ENCODE data around the gene SUPT6H. TPM values are rescaled to one million over a fixed set of nuclear protein-coding genes. Genes with fewer than 3 reads are reported as not detected.
A peak's percentile ranks its signal among the peaks of the same experiment; 100 is the strongest.

The SUPT6H gene
- total RNA-seq: 63.5 to 81.5 TPM (median 63.9 TPM) in 3 replicates
- long read RNA-seq, full-length matches to known transcripts: 51 of 77 reads
- long read RNA-seq, partial matches to known transcripts: 16 of 77 reads
- long read RNA-seq, other reads (novel, unspliced or antisense): 10 of 77 reads

- Mint-ChIP-seq H3K27ac (ENCODE audit: unreplicated experiment) (peak within 1 kb of the TSS; percentile 100), H3K4me3 (ENCODE audit: unreplicated experiment) (peak within 1 kb of the TSS; percentile 100), H3K4me1 (ENCODE audit: low read depth) (peaks cover 45% of the 10 kb centered on the region), H3K9me3 (ENCODE audit: low read depth) (no peaks in the 10 kb centered on the region), H3K36me3 (ENCODE audit: low read depth) (peaks cover 10% of the 10 kb centered on the region), H3K27me3 (ENCODE audit: low read depth) (no peaks in the 10 kb centered on the region)
- peak; percentile 96 for DNase-seq (ENCODE audit: low spot score)
- no peak for TF ChIP-seq CTCF (IDR thresholded peaks at IDR 0.05)
Measured at GRCh38 chr17:28661635-28662526, at the start of gene SUPT6H, which contains the start of gene SDF2. TSS of gene SUPT6H (plus strand) at chr17:28662205. CDS start at chr17:28673402, 11,197 bp downstream. TSS of gene SDF2 (minus strand) at chr17:28661906. CDS start at chr17:28661876, 30 bp downstream.

- no peak overlapping the region for H3K27ac Mint-ChIP-seq (ENCODE audit: unreplicated experiment)
- H3K4me3 Mint-ChIP-seq (ENCODE audit: unreplicated experiment): no peak overlapping the region
- peaks cover 25% of the 10 kb centered on the region for H3K36me3 Mint-ChIP-seq (ENCODE audit: low read depth)
- H3K27me3 Mint-ChIP-seq (ENCODE audit: low read depth): no peaks in the 10 kb centered on the region
- TF ChIP-seq CTCF (IDR thresholded peaks at IDR 0.05): no peak
- H3K4me1 Mint-ChIP-seq (ENCODE audit: low read depth): no peaks in the 10 kb centered on the region
- no peak for DNase-seq (ENCODE audit: low spot score)
- H3K9me3 Mint-ChIP-seq (ENCODE audit: low read depth): no peaks in the 10 kb centered on the region
Measured at GRCh38 chr17:28612531-28612930, 49.5 kb upstream of the SUPT6H start.

GRCh38 chr17:28612936-28613872 lies 48.8 kb upstream of the SUPT6H start:
- peaks cover 27% of the 10 kb centered on the region for H3K36me3 Mint-ChIP-seq (ENCODE audit: low read depth)
- no peak overlapping the region for H3K4me3 Mint-ChIP-seq (ENCODE audit: unreplicated experiment)
- no peak for DNase-seq (ENCODE audit: low spot score)

GRCh38 chr17:28613931-28614381 lies 48.0 kb upstream of the SUPT6H start, which contains the start of gene RSKR:
TSS of gene RSKR (minus strand) at chr17:28614185. CDS start at chr17:28614161, 24 bp downstream.
- TF ChIP-seq CTCF (IDR thresholded peaks at IDR 0.05): no peak
- H3K9me3 Mint-ChIP-seq (ENCODE audit: low read depth): no peaks in the 10 kb centered on the region
- no peaks in the 10 kb centered on the region for H3K4me1 Mint-ChIP-seq (ENCODE audit: low read depth)
- no peak within 1 kb of the TSS for H3K4me3 Mint-ChIP-seq (ENCODE audit: unreplicated experiment)
- DNase-seq (ENCODE audit: low spot score): no peak
- H3K27ac Mint-ChIP-seq (ENCODE audit: unreplicated experiment): peak within 1 kb of the TSS; percentile 30
- no peaks in the 10 kb centered on the region for H3K27me3 Mint-ChIP-seq (ENCODE audit: low read depth)
- peaks cover 31% of the 10 kb centered on the region for H3K36me3 Mint-ChIP-seq (ENCODE audit: low read depth)

More at GRCh38 chr17:28612936-28613872, 48.8 kb upstream of the SUPT6H start:
- Mint-ChIP-seq H3K27me3 (ENCODE audit: low read depth) (no peaks in the 10 kb centered on the region), H3K9me3 (ENCODE audit: low read depth) (no peaks in the 10 kb centered on the region), H3K27ac (ENCODE audit: unreplicated experiment) (peak overlapping the region; percentile 30), H3K4me1 (ENCODE audit: low read depth) (no peaks in the 10 kb centered on the region)
- TF ChIP-seq CTCF (IDR thresholded peaks at IDR 0.05): peak; percentile 83

Measured in chondrocyte (in vitro differentiated cells).